ENCODE measurements around the gene WDFY1. TPM values are rescaled to one million over a fixed set of nuclear protein-coding genes. Genes with fewer than 3 reads are reported as not detected.

WDFY1 gene
- total and polyA plus RNA-seq, 9 of the 15 experiments (the other 6 are each of a cell fraction or from before 2014, with no cell fraction given): 5.4 to 27.6 (median 17.5) TPM

DNA sequence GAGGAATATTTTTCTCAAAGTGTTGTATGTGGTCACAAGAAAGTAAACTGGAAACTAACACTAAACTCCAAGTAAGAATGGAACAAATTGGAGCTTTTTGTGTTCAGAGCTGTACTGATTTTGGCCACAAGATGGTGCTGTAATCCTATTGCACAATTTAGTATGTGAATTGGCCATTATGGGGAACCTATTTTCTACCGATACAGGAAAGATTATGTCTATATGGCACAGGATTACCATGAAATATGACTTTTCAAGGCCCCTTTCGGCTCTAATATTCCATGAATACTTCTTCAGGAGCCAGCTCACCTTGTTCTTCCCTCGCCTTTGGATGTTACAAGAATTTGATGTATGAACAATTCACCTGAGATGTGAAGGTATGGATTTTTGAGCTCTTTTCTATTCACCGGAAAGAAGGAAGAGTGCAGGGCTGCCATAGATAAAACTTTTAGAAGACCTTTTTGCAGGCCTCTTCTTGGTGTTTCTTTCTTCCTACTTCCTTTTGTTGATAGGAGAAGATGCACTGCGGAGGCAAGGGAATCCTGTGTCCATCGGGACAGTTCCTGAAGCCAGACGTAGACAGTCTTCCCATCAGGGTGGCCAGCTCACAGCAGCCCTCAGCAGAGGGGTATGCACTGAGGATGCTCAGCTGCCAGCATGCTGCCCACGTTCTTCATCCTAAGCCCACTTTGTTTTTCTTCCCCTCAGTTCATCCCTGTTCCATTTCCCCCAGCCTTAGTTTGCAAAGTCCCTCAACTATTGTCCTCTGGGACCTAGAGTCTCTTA lies 25.4 kb upstream of the WDFY1 start (continued):
- TF ChIP-seq, protein P1, sequence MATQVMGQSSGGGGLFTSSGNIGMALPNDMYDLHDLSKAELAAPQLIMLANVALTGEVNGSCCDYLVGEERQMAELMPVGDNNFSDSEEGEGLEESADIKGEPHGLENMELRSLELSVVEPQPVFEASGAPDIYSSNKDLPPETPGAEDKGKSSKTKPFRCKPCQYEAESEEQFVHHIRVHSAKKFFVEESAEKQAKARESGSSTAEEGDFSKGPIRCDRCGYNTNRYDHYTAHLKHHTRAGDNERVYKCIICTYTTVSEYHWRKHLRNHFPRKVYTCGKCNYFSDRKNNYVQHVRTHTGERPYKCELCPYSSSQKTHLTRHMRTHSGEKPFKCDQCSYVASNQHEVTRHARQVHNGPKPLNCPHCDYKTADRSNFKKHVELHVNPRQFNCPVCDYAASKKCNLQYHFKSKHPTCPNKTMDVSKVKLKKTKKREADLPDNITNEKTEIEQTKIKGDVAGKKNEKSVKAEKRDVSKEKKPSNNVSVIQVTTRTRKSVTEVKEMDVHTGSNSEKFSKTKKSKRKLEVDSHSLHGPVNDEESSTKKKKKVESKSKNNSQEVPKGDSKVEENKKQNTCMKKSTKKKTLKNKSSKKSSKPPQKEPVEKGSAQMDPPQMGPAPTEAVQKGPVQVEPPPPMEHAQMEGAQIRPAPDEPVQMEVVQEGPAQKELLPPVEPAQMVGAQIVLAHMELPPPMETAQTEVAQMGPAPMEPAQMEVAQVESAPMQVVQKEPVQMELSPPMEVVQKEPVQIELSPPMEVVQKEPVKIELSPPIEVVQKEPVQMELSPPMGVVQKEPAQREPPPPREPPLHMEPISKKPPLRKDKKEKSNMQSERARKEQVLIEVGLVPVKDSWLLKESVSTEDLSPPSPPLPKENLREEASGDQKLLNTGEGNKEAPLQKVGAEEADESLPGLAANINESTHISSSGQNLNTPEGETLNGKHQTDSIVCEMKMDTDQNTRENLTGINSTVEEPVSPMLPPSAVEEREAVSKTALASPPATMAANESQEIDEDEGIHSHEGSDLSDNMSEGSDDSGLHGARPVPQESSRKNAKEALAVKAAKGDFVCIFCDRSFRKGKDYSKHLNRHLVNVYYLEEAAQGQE (IDR thresholded peaks at IDR 0.05; ENCODE audit: borderline replicate concordance): peak; percentile 72; the same call in 1 of the 2 replicates
- TF ChIP-seq, protein P1 (CRISPR knock-in tag; IDR thresholded peaks at IDR 0.05; ENCODE audit: low read depth): no peak
- no peak for TF ChIP-seq NEUROD1 (IDR thresholded peaks at IDR 0.05; ENCODE audit: borderline replicate concordance, low read depth, low read length, partially characterized antibody)
- TF ChIP-seq CEBPG (CRISPR knock-in tag; IDR thresholded peaks at IDR 0.05): peak; percentile 45; the same call in 1 of the 2 replicates
- peak; percentile 85 to 92 for TF ChIP-seq CEBPG (tag; conservative IDR thresholded peaks at IDR 0.05 in 1 of 2, IDR thresholded peaks at IDR 0.05 in 1 of 2)
- TF ChIP-seq RAD21 (CRISPR knock-in tag; conservative IDR thresholded peaks at IDR 0.05 in 1 of 2, IDR thresholded peaks at IDR 0.05 in 1 of 2): peak; percentile 88 to 89

All from K562 (cell line).